Stimulated activated CD4-positive, alpha-beta T cell treated with anti-CD3 and anti-CD28 coated beads, TNF-alpha, amount 100 ng/mL, for 48 hours (primary cell): Measurements from ENCODE around the gene DNAJC6.
A peak's percentile ranks its signal among the peaks of the same experiment; 100 is the strongest.

ENCODE experiments used
- DNase-seq, 3 donors: peaks; one replicate each; pipeline ENCODE4 v3.0.0-alpha.2; 2020; ENCODE audit warnings: low read depth in 3 of 3

Gene DNAJC6

GRCh38 chr1:65401612-65402011 lies 92.3 kb downstream of the DNAJC6 start:
- DNase-seq, result no peak

GRCh38 chr1:65404941-65405340 lies 95.6 kb downstream of the DNAJC6 start:
- no peak for DNase-seq

- no peak for DNase-seq
Observed at GRCh38 chr1:65407877-65408276, 98.5 kb downstream of the DNAJC6 start.

GRCh38 chr1:65409314-65409713 lies 100.0 kb downstream of the DNAJC6 start:
- DNase-seq, result no peak

- no peak for DNase-seq
Observed at GRCh38 chr1:65409816-65410326, 100.5 kb downstream of the DNAJC6 start.

GRCh38 chr1:65412256-65412983 lies 103.1 kb downstream of the DNAJC6 start:
- DNase-seq, result no peak

- no peak for DNase-seq
Observed at GRCh38 chr1:65412984-65413375, 103.6 kb downstream of the DNAJC6 start.

GRCh38 chr1:65414538-65414937 lies 105.2 kb downstream of the DNAJC6 start:
- no peak for DNase-seq

GRCh38 chr1:65416767-65417166 lies 107.4 kb downstream of the DNAJC6 start:
- no peak for DNase-seq

GRCh38 chr1:65417729-65418128 lies 108.4 kb downstream of the DNAJC6 start:
- no peak for DNase-seq

GRCh38 chr1:65418522-65419185 lies 109.3 kb downstream of the DNAJC6 start:
- DNase-seq, result no peak

GRCh38 chr1:65419681-65420589 lies 110.6 kb downstream of the DNAJC6 start:
- DNase-seq, result peak; percentile 96 to 99 (median 97)

- no peak for DNase-seq
Observed at GRCh38 chr1:65420590-65421350, 111.4 kb downstream of the DNAJC6 start, which contains the start of the genes LEPR and LEPROT. TSS of gene LEPR (plus strand) at chr1:65420668. CDS start at chr1:65565566, 144,898 bp downstream. TSS of gene LEPROT (plus strand) at chr1:65420668. CDS start at chr1:65420725, 57 bp downstream.

GRCh38 chr1:65421351-65422025 lies 112.1 kb downstream of the DNAJC6 start:
- no peak for DNase-seq

- DNase-seq, result no peak
Observed at GRCh38 chr1:65422241-65423203, 113.2 kb downstream of the DNAJC6 start.

- DNase-seq, result peak in 1 of 3 donors; percentile 16
Observed at GRCh38 chr1:65423884-65424572, 114.7 kb downstream of the DNAJC6 start.

GRCh38 chr1:65424573-65424889 lies 115.2 kb downstream of the DNAJC6 start:
- no peak for DNase-seq

- DNase-seq, result no peak
Observed at GRCh38 chr1:65425006-65425405, 115.7 kb downstream of the DNAJC6 start.

GRCh38 chr1:65425697-65426096 lies 116.4 kb downstream of the DNAJC6 start:
- no peak for DNase-seq
